PC-3 (cell line): Measurements from ENCODE around the gene COLEC11. TPM values are rescaled to one million over a fixed set of nuclear protein-coding genes. Genes with fewer than 3 reads are reported as not detected.

ENCODE experiments used
- ATAC-seq: fragments of 200-7000 bp; cut with Tn5 transposase; 2 replicates; pipeline ENCODE4 v1.9.1; 2020; ENCODE audit warnings: mild to moderate bottlenecking, moderate library complexity
- BruUV-seq: library from RNA; stranded (reverse); fragments of 400-500 nt; replicated peaks from 2 replicates; lab custom pipeline; 2021; lab: Mats Ljungman, UMichigan
- CTCF ChIA-PET: fragments of 300-600 bp; sonication (Branson Sonifier 250); formaldehyde crosslinking; loops from one replicate; lab custom pipeline; 2022; ENCODE audit warnings: antibody characterized with exemption; lab: Charles Lee
- POLR2A ChIA-PET: fragments of 300-600 bp; sonication (Branson Sonifier 250); formaldehyde crosslinking; loops from one replicate; lab custom pipeline; 2022; ENCODE audit warnings: antibody characterized with exemption; ENCODE audit not compliant: unreplicated experiment; lab: Charles Lee
- DNase-seq: peaks from one replicate; pipeline ENCODE4 v3.0.0-alpha.2; 2015
- H2AFZ ChIP-seq: fragments of 300-600 bp; sonication (generic); 2 replicates; pipeline ENCODE4 v1.6.0; 2016; ENCODE audit warnings: antibody characterized with exemption, low read length
- H3F3A ChIP-seq: fragments of 300-600 bp; sonication (generic); one replicate; pipeline ENCODE4 v1.6.0; 2017; ENCODE audit warnings: antibody characterized with exemption, low read length, control low read depth, mild to moderate bottlenecking; ENCODE audit not compliant: unreplicated experiment
- H3K27ac ChIP-seq: fragments of 300-600 bp; sonication (generic); 2 replicates; pipeline ENCODE4 v1.5.1; 2016; ENCODE audit warnings: mild to moderate bottlenecking, low read length
- H3K27me3 ChIP-seq: fragments of 300-600 bp; sonication (generic); 2 replicates; pipeline ENCODE4 v1.6.1; 2016; ENCODE audit warnings: low read length, mixed read lengths
- H3K36me3 ChIP-seq: fragments of 300-600 bp; sonication (generic); 2 replicates; pipeline ENCODE4 v1.6.1; 2016; ENCODE audit warnings: low read depth, mixed run types, low read length, mixed read lengths
- H3K4me1 ChIP-seq: fragments of 300-600 bp; sonication (generic); 2 replicates; pipeline ENCODE4 v1.5.1; 2016; ENCODE audit warnings: low read length; ENCODE audit not compliant: insufficient read depth
- H3K4me2 ChIP-seq: fragments of 300-600 bp; sonication (generic); 2 replicates; pipeline ENCODE4 v1.6.0; 2016; ENCODE audit warnings: low read length
- H3K4me3 ChIP-seq: fragments of 300-600 bp; sonication (generic); 2 replicates; pipeline ENCODE4 v1.5.1; 2016; ENCODE audit warnings: mild to moderate bottlenecking, low read length, mixed read lengths
- H3K79me2 ChIP-seq: fragments of 300-600 bp; sonication (generic); 2 replicates; pipeline ENCODE4 v1.6.1; 2017; ENCODE audit warnings: low read length, mixed read lengths
- H3K9ac ChIP-seq: fragments of 300-600 bp; sonication (generic); 2 replicates; pipeline ENCODE4 v1.6.0; 2016; ENCODE audit warnings: mild to moderate bottlenecking, low read length
- H3K9me2 ChIP-seq: fragments of 300-600 bp; sonication (generic); replicated peaks from 2 replicates; pipeline ENCODE4 v1.6.1; 2016; ENCODE audit warnings: mixed run types, low read length, mixed read lengths
- H3K9me3 ChIP-seq: fragments of 300-600 bp; sonication (generic); 2 replicates; pipeline ENCODE4 v1.6.1; 2016; ENCODE audit warnings: low read length, mixed read lengths
- H4K20me1 ChIP-seq: fragments of 300-600 bp; sonication (generic); 2 replicates; pipeline ENCODE4 v1.6.1; 2016; ENCODE audit warnings: low read length, mixed read lengths
- CTCF ChIP-seq: fragments of 300-600 bp; sonication (generic); conservative IDR thresholded peaks from 2 replicates; pipeline ENCODE4 v1.5.1; 2017; ENCODE audit warnings: antibody characterized with exemption, low read depth, mild to moderate bottlenecking, low read length
- EZH2 ChIP-seq: fragments of 300-600 bp; sonication (generic); IDR thresholded peaks from one replicate; pipeline ENCODE4 v1.6.1; 2017; ENCODE audit warnings: antibody characterized with exemption, mild to moderate bottlenecking, low read length; ENCODE audit not compliant: unreplicated experiment
- EZH2phosphoT487 ChIP-seq: fragments of 300-600 bp; sonication (generic); IDR thresholded peaks from 2 replicates; pipeline ENCODE4 v1.6.1; 2018; ENCODE audit warnings: mild to moderate bottlenecking, antibody characterized with exemption, low read length, borderline replicate concordance
- intact Hi-C: fragments of 100-400 bp; cut with micrococcal nuclease; formaldehyde crosslinking; loops from 2 replicates; pipeline ENCODE4 v1.9.0; 2023
- total RNA-seq: library from RNA; depleted of rRNA; stranded (reverse); fragments of >200 nt; gene quantifications from 2 replicates; pipeline ENCODE4 v1.2.3, GENCODE V29; 2014

The COLEC11 gene
- total RNA-seq, 1 experiment from 2014 or later = 0.44 TPM

- no peaks in the 10 kb centered on the region for H3K36me3 ChIP-seq
- DNase-seq = no peak
- H3K27ac ChIP-seq = no peak overlapping the region
- H3K27me3 ChIP-seq = 0 out of 2 replicates have a peak, but pooled peaks cover 2% of the 10 kb centered on the region
- no peaks in the 10 kb centered on the region for H3K9me3 ChIP-seq
- H3K4me2 ChIP-seq = no peak overlapping the region
- no peaks in the 10 kb centered on the region for H3K4me1 ChIP-seq
- no peak overlapping the region for H2AFZ ChIP-seq
- POLR2A ChIA-PET = no interaction called here
- no peaks in the 10 kb centered on the region for H4K20me1 ChIP-seq
- CTCF ChIA-PET = no interaction called here
- no peaks in the 10 kb centered on the region for H3K79me2 ChIP-seq
- no peak overlapping the region for H3K9ac ChIP-seq
- no TSS peak for BruUV-seq
- TF ChIP-seq EZH2 = no peak
- no peak for TF ChIP-seq CTCF
- no peak for TF ChIP-seq EZH2phosphoT487
- no peaks in the 10 kb centered on the region for H3K9me2 ChIP-seq
- intact Hi-C loops = no loop called here
- no peak for ATAC-seq
- H3F3A ChIP-seq = no peaks in the 10 kb centered on the region
- H3K4me3 ChIP-seq = no peak overlapping the region
Measured at GRCh38 chr2:3626812-3627499, 32.0 kb downstream of the COLEC11 start.

GRCh38 chr2:3627500-3628100 is 32.7 kb downstream of the COLEC11 start:
- no peaks in the 10 kb centered on the region for H4K20me1 ChIP-seq
- no peak overlapping the region for H3K9ac ChIP-seq
- DNase-seq (no peak), ATAC-seq (no peak)
- H3K27ac ChIP-seq = no peak overlapping the region
- 0 out of 2 replicates have a peak, but pooled peaks cover 2% of the 10 kb centered on the region for H3K27me3 ChIP-seq
- H3K79me2 ChIP-seq = no peaks in the 10 kb centered on the region
- H3K9me3 ChIP-seq = no peaks in the 10 kb centered on the region
- H3K36me3 ChIP-seq = no peaks in the 10 kb centered on the region
- H3K4me1 ChIP-seq = no peaks in the 10 kb centered on the region
- ChIA-PET CTCF (no interaction called here), POLR2A (no interaction called here)
- H3K4me2 ChIP-seq = no peak overlapping the region
- BruUV-seq = no TSS peak
- no peaks in the 10 kb centered on the region for H3K9me2 ChIP-seq
- no peak overlapping the region for H2AFZ ChIP-seq
- intact Hi-C loops = no loop called here
- TF ChIP-seq EZH2 = no peak
- no peak for TF ChIP-seq EZH2phosphoT487
- no peak for TF ChIP-seq CTCF
- H3K4me3 ChIP-seq = no peak overlapping the region
- H3F3A ChIP-seq = no peaks in the 10 kb centered on the region

- no TSS peak for BruUV-seq
- intact Hi-C loops = no loop called here
- H3K4me1 ChIP-seq = no peaks in the 10 kb centered on the region
- ChIA-PET POLR2A (no interaction called here), CTCF (no interaction called here)
- H3K4me3 ChIP-seq = no peak overlapping the region
- H3K9me3 ChIP-seq = no peaks in the 10 kb centered on the region
- H3K9ac ChIP-seq = no peak overlapping the region
- H4K20me1 ChIP-seq = no peaks in the 10 kb centered on the region
- DNase-seq (no peak), ATAC-seq (no peak)
- no peaks in the 10 kb centered on the region for H3F3A ChIP-seq
- no peak overlapping the region for H2AFZ ChIP-seq
- H3K4me2 ChIP-seq = no peak overlapping the region
- TF ChIP-seq EZH2 (no peak), EZH2phosphoT487 (no peak), CTCF (no peak)
- 0 out of 2 replicates have a peak, but pooled peaks cover 2% of the 10 kb centered on the region for H3K27me3 ChIP-seq
- no peaks in the 10 kb centered on the region for H3K36me3 ChIP-seq
- H3K9me2 ChIP-seq = no peaks in the 10 kb centered on the region
- no peaks in the 10 kb centered on the region for H3K79me2 ChIP-seq
- H3K27ac ChIP-seq = no peak overlapping the region
Measured at GRCh38 chr2:3628241-3628679, 33.3 kb downstream of the COLEC11 start.
